Skin epidermis (tissue), 12 donors: ENCODE results near the gene HAND2.
A peak's percentile ranks its signal among the peaks of the same experiment; 100 is the strongest.

Experiments used
- H3K27ac ChIP-seq, 21 experiments: fragments of 200-600 bp; sonication (generic) in 11 of 21; one replicate each; pipeline ENCODE4 v1.5.0; 2020; ENCODE audit warnings: mild to moderate bottlenecking in 3 of 21, inconsistent platforms in 2 of 21, moderate library complexity in 2 of 21
- H3K4me3 ChIP-seq, 7 experiments: fragments of 200-600 bp; sonication (generic) in 2 of 7; one replicate each; pipeline ENCODE4 v1.5.0; 2020; ENCODE audit warnings: inconsistent platforms in 2 of 7, mild to moderate bottlenecking in 2 of 7, moderate library complexity in 1 of 7

The HAND2 gene

GRCh38 chr4:173489514-173489913 is 40.5 kb downstream of the HAND2 start:
- H3K27ac ChIP-seq = peak overlapping the region in 1 of 21 experiments; percentile 60
- no peak overlapping the region for H3K4me3 ChIP-seq

GRCh38 chr4:173488656-173489055 is 41.4 kb downstream of the HAND2 start:
- Histone ChIP-seq H3K4me3 (no peak overlapping the region), H3K27ac (peak overlapping the region in 1 of 21 experiments; percentile 60)

- Histone ChIP-seq H3K27ac (peak overlapping the region in 1 of 21 experiments; percentile 60), H3K4me3 (no peak overlapping the region)
Observed at GRCh38 chr4:173488074-173488473, 42.0 kb downstream of the HAND2 start.

- peak overlapping the region in 1 of 21 experiments; percentile 50 for H3K27ac ChIP-seq
Observed at GRCh38 chr4:173486714-173487392, 43.2 kb downstream of the HAND2 start.

GRCh38 chr4:173485164-173485563 is 44.9 kb downstream of the HAND2 start:
- no peak overlapping the region for H3K4me3 ChIP-seq
- no peak overlapping the region for H3K27ac ChIP-seq

More at GRCh38 chr4:173486714-173487392, 43.2 kb downstream of the HAND2 start:
- H3K4me3 ChIP-seq = no peak overlapping the region

- Histone ChIP-seq H3K27ac (peak overlapping the region in 1 of 21 experiments; percentile 12), H3K4me3 (no peak overlapping the region)
Observed at GRCh38 chr4:173482330-173482931, 47.6 kb downstream of the HAND2 start.

- peak overlapping the region in 2 of 21 experiments; percentile 23 to 48 for H3K27ac ChIP-seq
Observed at GRCh38 chr4:173478913-173479283, 51.1 kb downstream of the HAND2 start.

GRCh38 chr4:173478201-173478912 is 51.7 kb downstream of the HAND2 start:
- H3K27ac ChIP-seq = peak overlapping the region in 3 of 21 experiments; percentile 21 to 48 (median 23)
- H3K4me3 ChIP-seq = no peak overlapping the region

More at GRCh38 chr4:173478913-173479283, 51.1 kb downstream of the HAND2 start:
- H3K4me3 ChIP-seq = no peak overlapping the region

- H3K27ac ChIP-seq = no peak overlapping the region
- H3K4me3 ChIP-seq = no peak overlapping the region
Observed at GRCh38 chr4:173477016-173477415, 53.0 kb downstream of the HAND2 start.
